Left ventricle myocardium inferior (tissue), 1 donor: Measurements from ENCODE around the gene PIK3R1. TPM values are rescaled to one million over a fixed set of nuclear protein-coding genes. Genes with fewer than 3 reads are reported as not detected.

Source experiments
- DNase-seq: peaks from one replicate; pipeline ENCODE4 v3.0.0-alpha.2; 2020
- H3K27ac ChIP-seq: fragments of 200-600 bp; replicated peaks from 2 replicates; pipeline ENCODE4 v1.8.0; 2021
- H3K27me3 ChIP-seq: fragments of 200-600 bp; 2 replicates; pipeline ENCODE4 v1.8.0; 2021; ENCODE audit warnings: low read depth
- H3K36me3 ChIP-seq: fragments of 200-600 bp; 2 replicates; pipeline ENCODE4 v1.8.0; 2021
- H3K4me1 ChIP-seq: fragments of 200-600 bp; 2 replicates; pipeline ENCODE4 v1.8.0; 2021
- H3K4me3 ChIP-seq: fragments of 200-600 bp; 2 replicates; pipeline ENCODE4 v1.8.0; 2021; ENCODE audit warnings: mild to moderate bottlenecking, moderate library complexity
- H3K9me3 ChIP-seq: fragments of 200-600 bp; replicated peaks from 2 replicates; pipeline ENCODE4 v1.8.0; 2021
- CTCF ChIP-seq: fragments of 200-600 bp; IDR thresholded peaks from 2 replicates; pipeline ENCODE4 v1.8.0; 2021; ENCODE audit warnings: antibody characterized with exemption, mild to moderate bottlenecking, borderline replicate concordance
- intact Hi-C: fragments of 100-400 bp; cut with micrococcal nuclease; formaldehyde crosslinking; loops from one replicate; pipeline ENCODE4 v1.11.0; 2022
- total RNA-seq: library from RNA; stranded (reverse); fragmentation: NEBNext Ultra II Directional; extraction: Animal tissue kit (Norgen Biotek cat#: 25700); gene quantifications from one replicate; pipeline ENCODE4 v1.2.1, GENCODE V29; 2021
- donor health status: DM: no; HTN: yes; CAD: no; lungs with severe emphysema.

The PIK3R1 gene
- total RNA-seq, 1 donor from 2014 or later: 132 TPM

- intact Hi-C loops: no loop called here
- no peak for DNase-seq
- no peak for TF ChIP-seq CTCF
- Histone ChIP-seq H3K36me3 (peaks cover 28% of the 10 kb centered on the region), H3K9me3 (peaks cover 11% of the 10 kb centered on the region), H3K4me1 (peaks cover 100% of the 10 kb centered on the region), H3K4me3 (peak overlapping the region; percentile 22), H3K27ac (peak overlapping the region; percentile 79), H3K27me3 (no peaks in the 10 kb centered on the region)
Observed at GRCh38 chr5:68222824-68223354, 7.3 kb downstream of the PIK3R1 start.

- H3K4me1 ChIP-seq: peaks cover 100% of the 10 kb centered on the region
- H3K27ac ChIP-seq: peak overlapping the region; percentile 79
- peaks cover 11% of the 10 kb centered on the region for H3K9me3 ChIP-seq
- H3K36me3 ChIP-seq: peaks cover 33% of the 10 kb centered on the region
- H3K4me3 ChIP-seq: peak overlapping the region; percentile 20
- intact Hi-C loops: no loop called here
- no peak for TF ChIP-seq CTCF
- H3K27me3 ChIP-seq: no peaks in the 10 kb centered on the region
- no peak for DNase-seq
Observed at GRCh38 chr5:68223904-68224303, 8.3 kb downstream of the PIK3R1 start.

GRCh38 chr5:68224509-68225187 lies 9.1 kb downstream of the PIK3R1 start:
- no peak for TF ChIP-seq CTCF

GRCh38 chr5:68225188-68225910 lies 9.8 kb downstream of the PIK3R1 start:
- TF ChIP-seq CTCF: no peak
- peak; percentile 34 for DNase-seq
- H3K27me3 ChIP-seq: no peaks in the 10 kb centered on the region
- peak overlapping the region; percentile 39 for H3K4me3 ChIP-seq
- peaks cover 11% of the 10 kb centered on the region for H3K9me3 ChIP-seq
- H3K27ac ChIP-seq: peak overlapping the region; percentile 79
- peaks cover 100% of the 10 kb centered on the region for H3K4me1 ChIP-seq
- H3K36me3 ChIP-seq: peaks cover 37% of the 10 kb centered on the region
- intact Hi-C loops: no loop called here

More at GRCh38 chr5:68224509-68225187, 9.1 kb downstream of the PIK3R1 start:
- Histone ChIP-seq H3K4me1 (peaks cover 100% of the 10 kb centered on the region), H3K27ac (peak overlapping the region; percentile 79), H3K4me3 (peak overlapping the region; percentile 39), H3K27me3 (no peaks in the 10 kb centered on the region), H3K36me3 (peaks cover 38% of the 10 kb centered on the region), H3K9me3 (peaks cover 11% of the 10 kb centered on the region)
- intact Hi-C loops: no loop called here
- no peak for DNase-seq

- peak overlapping the region; percentile 39 for H3K4me3 ChIP-seq
Observed at GRCh38 chr5:68225911-68226545, 10.5 kb downstream of the PIK3R1 start.

More at GRCh38 chr5:68225911-68226545, 10.5 kb downstream of the PIK3R1 start:
- Histone ChIP-seq H3K27me3 (no peaks in the 10 kb centered on the region), H3K36me3 (peaks cover 30% of the 10 kb centered on the region), H3K27ac (peak overlapping the region; percentile 79), H3K9me3 (peaks cover 4% of the 10 kb centered on the region), H3K4me1 (peaks cover 100% of the 10 kb centered on the region)
- no peak for TF ChIP-seq CTCF
- intact Hi-C loops: no loop called here
- peak; percentile 55 for DNase-seq
